AG04450 (cell line): ENCODE results near the gene APH1B. TPM values are rescaled to one million over a fixed set of nuclear protein-coding genes. Genes with fewer than 3 reads are reported as not detected.
"Not testable (repeated sequence)": the region's sequence is repeated elsewhere in the genome, so short reads cannot be mapped to it uniquely, and the experiment has no call there.

Source experiments
- CTCF ChIA-PET: fragments of 300-600, 350-600 bp; formaldehyde crosslinking; extraction: SDS; loops from one replicate; lab custom pipeline; 2022; ENCODE audit warnings: antibody characterized with exemption, inconsistent platforms; lab: Charles Lee
- POLR2A ChIA-PET: fragments of 350-600 bp; formaldehyde crosslinking; extraction: SDS; loops from one replicate; lab custom pipeline; 2021; ENCODE audit warnings: antibody characterized with exemption, inconsistent platforms; lab: Yijun Ruan, JAX
- DNase-seq: peaks from one replicate; pipeline ENCODE4 v3.0.0-alpha.2; 2011; ENCODE audit warnings: low read depth, low spot score
- H3K27ac ChIP-seq: one replicate; pipeline ENCODE4 v1.5.1; 2012; ENCODE audit warnings: low read depth, low read length, control low read depth
- H3K27me3 ChIP-seq: one replicate; pipeline ENCODE4 v1.6.0; 2012; ENCODE audit warnings: low read length; ENCODE audit not compliant: control insufficient read depth, insufficient read depth
- H3K4me3 ChIP-seq: 2 replicates; pipeline ENCODE4 v1.5.1; 2011; ENCODE audit warnings: mild to moderate bottlenecking, low read depth, low read length, control low read depth
- H3K9me3 ChIP-seq: 2 replicates; pipeline ENCODE4 v1.5.1; 2012; ENCODE audit warnings: low read length; ENCODE audit not compliant: control insufficient read depth, insufficient read depth
- polyA plus RNA-seq: library from polyadenylated mRNA; depleted of rRNA; stranded (reverse); fragments of >200 nt; gene quantifications from 2 replicates; pipeline ENCODE4 v1.2.3, GENCODE V29; 2011
- TF ChIP-seq, protein P1 (sequence below): IDR thresholded peaks from 2 replicates; pipeline ENCODE4 v1.5.1; 2011; ENCODE audit warnings: low read depth, low read length, control low read depth, inconsistent platforms

APH1B gene
- polyA plus RNA-seq, 1 experiment = 17.9 TPM

DNA sequence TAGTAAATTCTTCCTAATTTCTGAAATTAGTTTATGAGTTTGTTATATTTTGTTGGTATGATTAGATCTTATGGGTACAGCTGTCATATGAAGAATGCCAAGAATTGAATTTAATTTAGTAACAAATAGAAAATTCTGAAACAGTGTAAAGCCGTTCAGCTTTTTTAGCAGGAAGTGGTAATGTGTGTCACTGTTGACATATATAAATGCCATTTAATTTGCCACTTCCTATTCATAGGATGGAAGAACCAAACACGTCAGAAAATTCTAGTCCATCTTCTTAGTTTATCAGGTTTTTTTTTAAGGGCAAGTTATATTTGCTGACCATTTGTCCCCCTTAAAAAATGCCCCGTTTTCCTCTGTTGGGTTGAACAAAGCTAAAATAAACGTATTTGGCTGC lies 45.0 kb upstream of the APH1B start:
- no peaks in the 10 kb centered on the region for H3K27me3 ChIP-seq
- no peak overlapping the region for H3K27ac ChIP-seq
- CTCF ChIA-PET = interaction anchor here (0.6 to 1.1 kb wide), 3 partner anchors 11 to 852 kb away, joined by 3 to 4 read pairs (median 3); no protein-coding TSS in a partner anchor
- no peak overlapping the region for H3K4me3 ChIP-seq
- TF ChIP-seq, protein P1, sequence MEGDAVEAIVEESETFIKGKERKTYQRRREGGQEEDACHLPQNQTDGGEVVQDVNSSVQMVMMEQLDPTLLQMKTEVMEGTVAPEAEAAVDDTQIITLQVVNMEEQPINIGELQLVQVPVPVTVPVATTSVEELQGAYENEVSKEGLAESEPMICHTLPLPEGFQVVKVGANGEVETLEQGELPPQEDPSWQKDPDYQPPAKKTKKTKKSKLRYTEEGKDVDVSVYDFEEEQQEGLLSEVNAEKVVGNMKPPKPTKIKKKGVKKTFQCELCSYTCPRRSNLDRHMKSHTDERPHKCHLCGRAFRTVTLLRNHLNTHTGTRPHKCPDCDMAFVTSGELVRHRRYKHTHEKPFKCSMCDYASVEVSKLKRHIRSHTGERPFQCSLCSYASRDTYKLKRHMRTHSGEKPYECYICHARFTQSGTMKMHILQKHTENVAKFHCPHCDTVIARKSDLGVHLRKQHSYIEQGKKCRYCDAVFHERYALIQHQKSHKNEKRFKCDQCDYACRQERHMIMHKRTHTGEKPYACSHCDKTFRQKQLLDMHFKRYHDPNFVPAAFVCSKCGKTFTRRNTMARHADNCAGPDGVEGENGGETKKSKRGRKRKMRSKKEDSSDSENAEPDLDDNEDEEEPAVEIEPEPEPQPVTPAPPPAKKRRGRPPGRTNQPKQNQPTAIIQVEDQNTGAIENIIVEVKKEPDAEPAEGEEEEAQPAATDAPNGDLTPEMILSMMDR = no peak
- no peak for DNase-seq
- H3K9me3 ChIP-seq = no peaks in the 10 kb centered on the region
- POLR2A ChIA-PET = interaction anchor here (2.2 kb wide), 1 partner anchor 75 kb away, joined by 11 read pairs; the partner anchor contains the start of gene RPS27L

DNA sequence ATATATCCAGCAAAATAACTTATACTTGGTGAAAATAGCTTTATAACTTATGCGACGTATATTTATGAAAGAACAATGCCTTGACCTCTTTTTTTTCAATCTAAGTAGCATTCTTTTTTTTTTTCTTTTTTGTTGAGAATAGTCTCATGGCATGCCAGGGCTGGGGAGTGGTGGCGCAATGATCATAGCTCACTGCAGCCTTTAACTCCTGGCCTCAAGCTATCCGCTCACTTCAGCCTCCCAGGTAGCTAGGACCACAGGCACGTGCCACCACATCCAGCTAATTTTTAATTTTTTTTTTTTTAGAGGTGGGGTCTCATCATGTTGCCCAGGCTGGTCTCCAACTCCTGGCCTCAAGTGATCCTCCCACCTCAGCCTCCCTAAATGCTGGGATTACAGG lies 44.5 kb upstream of the APH1B start:
- Histone ChIP-seq H3K9me3 (no peaks in the 10 kb centered on the region), H3K27ac (no peak overlapping the region), H3K27me3 (no peaks in the 10 kb centered on the region), H3K4me3 (no peak overlapping the region)
- TF ChIP-seq, protein P1 = no peak
- CTCF ChIA-PET = interaction anchor here (0.6 to 1.1 kb wide), 3 partner anchors 10 to 851 kb away, joined by 3 to 4 read pairs (median 3); no protein-coding TSS in a partner anchor
- POLR2A ChIA-PET = interaction anchor here (0.6 to 2.2 kb wide), 2 partner anchors 46 to 76 kb away, joined by 5 to 11 read pairs; partner anchors contain the start of gene RPS27L
- DNase-seq = no peak

DNA sequence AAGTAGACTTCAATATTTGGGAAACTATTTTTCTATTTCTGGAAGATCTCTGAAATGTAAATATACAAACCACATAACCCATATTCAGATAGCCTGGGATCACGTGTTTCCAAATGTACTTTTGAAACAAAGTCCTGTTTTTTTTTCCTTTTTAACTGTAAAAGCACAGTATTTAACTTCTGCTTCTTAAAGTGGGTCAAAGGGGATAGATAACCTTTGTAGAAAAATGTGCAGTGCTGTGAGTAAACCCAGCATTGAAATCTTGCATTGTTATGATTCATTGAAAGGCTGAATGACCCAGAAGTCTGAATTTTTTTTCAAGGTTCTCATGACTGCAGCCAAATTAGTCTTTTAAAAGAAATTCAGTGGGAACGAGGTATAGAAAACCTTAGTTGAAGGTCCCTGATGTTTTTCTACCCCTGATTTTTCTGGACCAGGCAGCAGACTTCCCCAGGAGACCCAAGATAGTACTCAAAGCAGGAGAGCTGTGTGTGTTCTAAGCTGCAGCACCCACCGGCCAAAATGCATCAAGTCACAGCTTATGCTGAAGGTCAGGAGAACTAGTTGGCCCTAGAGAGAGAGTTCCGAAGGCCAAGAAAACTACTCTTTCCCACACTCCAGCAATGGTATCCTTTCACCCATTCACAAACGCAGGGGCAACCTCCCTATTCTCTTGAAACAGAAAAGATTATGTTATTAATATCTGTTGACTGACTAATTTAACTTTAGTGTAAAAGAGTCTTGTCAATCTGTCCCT lies 43.6 kb upstream of the APH1B start:
- no peak for DNase-seq
- CTCF ChIA-PET = no interaction called here
- H3K27me3 ChIP-seq = no peaks in the 10 kb centered on the region
- no peaks in the 10 kb centered on the region for H3K9me3 ChIP-seq
- H3K4me3 ChIP-seq = peak overlapping the region; percentile 3; the same call in 1 of the 2 replicates
- TF ChIP-seq, protein P1 = no peak
- H3K27ac ChIP-seq = peak overlapping the region; percentile 91
- POLR2A ChIA-PET = interaction anchor here (0.7 to 2.2 kb wide), 3 partner anchors 9 to 77 kb away, joined by 3 to 11 read pairs (median 3); partner anchors contain the start of gene RPS27L

DNA sequence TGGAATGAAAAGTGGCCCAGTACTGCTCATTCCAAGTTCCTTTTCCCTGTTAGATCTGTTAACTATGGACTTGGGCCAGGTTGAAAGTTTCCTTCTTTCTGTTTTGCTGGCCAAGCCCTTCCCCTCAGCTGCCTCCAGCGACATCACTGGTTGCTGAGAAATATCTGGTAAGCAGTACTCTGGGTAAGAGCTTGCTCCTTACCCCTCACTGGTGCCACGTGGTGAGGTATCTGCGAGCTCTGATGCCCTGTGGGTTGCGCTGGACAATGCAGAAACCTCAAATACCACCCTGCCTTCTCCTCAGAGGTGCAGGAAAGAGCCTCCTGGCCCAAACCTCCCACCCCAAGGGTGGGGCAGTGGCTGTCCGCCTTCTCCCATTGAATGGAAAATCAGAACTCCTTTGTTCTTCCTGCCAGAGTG lies 42.9 kb upstream of the APH1B start:
- H3K4me3 ChIP-seq = no peak overlapping the region
- H3K9me3 ChIP-seq = no peaks in the 10 kb centered on the region
- H3K27ac ChIP-seq = peak overlapping the region; percentile 91
- CTCF ChIA-PET = no interaction called here
- no peak for DNase-seq
- H3K27me3 ChIP-seq = no peaks in the 10 kb centered on the region
- POLR2A ChIA-PET = interaction anchor here (0.7 kb wide), 2 partner anchors 9 to 77 kb away, joined by 3 read pairs; partner anchors contain the start of gene RPS27L
- TF ChIP-seq, protein P1 = no peak

DNA sequence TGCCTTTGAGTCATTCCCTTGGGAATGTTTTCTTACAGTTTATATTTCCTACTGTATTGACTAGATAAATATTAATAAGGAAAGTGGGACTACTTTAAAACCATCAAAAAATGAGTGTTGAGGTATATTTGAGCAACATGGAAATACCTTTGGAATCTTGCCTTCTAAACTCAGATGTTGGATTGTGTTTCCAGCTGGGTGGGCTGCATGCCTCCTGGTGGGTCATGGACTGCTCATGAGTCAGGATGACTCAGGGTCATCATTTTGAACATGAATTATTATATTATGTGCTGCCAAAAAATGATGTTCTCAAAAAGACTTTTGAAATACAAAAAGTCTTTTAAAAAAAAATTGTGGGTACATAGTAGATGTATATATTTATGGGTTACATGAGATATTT lies 41.1 kb upstream of the APH1B start:
- no peak overlapping the region for H3K4me3 ChIP-seq
- H3K27me3 ChIP-seq = no peaks in the 10 kb centered on the region
- ChIA-PET CTCF (interaction anchor here (1.0 kb wide), 1 partner anchor 187 kb away, joined by 3 read pairs; no protein-coding TSS in a partner anchor), POLR2A (no interaction called here)
- peak; percentile 49 for DNase-seq
- no peaks in the 10 kb centered on the region for H3K9me3 ChIP-seq
- TF ChIP-seq, protein P1 = no peak
- H3K27ac ChIP-seq = no peak overlapping the region

DNA sequence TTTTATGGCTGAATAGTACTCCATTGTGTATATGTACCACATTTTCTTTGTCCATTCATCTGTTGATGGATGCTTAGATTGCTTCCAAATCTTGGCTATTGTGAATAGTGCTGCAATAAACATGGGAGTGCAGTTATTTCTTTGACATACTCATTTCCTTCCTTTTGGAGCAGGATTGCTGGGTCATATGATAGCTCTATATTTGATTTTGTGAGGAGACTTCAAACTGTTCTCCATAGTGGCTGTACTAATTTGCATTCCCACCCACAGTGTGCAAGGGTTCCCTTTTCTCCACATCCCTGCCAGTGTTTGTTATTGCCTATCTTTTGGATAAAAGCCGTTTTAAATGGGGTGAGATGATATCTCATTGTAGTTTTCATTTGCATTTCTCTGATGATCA lies 40.3 kb upstream of the APH1B start:
- H3K9me3 ChIP-seq, H3K27me3 ChIP-seq, H3K27ac ChIP-seq, H3K4me3 ChIP-seq, DNase-seq, POLR2A ChIA-PET: not testable (repeated sequence)
- CTCF ChIA-PET = interaction anchor here (1.0 kb wide), 1 partner anchor 188 kb away, joined by 3 read pairs; no protein-coding TSS in a partner anchor
